ENCODE data around the gene FAM222B.

Gene FAM222B

DNA sequence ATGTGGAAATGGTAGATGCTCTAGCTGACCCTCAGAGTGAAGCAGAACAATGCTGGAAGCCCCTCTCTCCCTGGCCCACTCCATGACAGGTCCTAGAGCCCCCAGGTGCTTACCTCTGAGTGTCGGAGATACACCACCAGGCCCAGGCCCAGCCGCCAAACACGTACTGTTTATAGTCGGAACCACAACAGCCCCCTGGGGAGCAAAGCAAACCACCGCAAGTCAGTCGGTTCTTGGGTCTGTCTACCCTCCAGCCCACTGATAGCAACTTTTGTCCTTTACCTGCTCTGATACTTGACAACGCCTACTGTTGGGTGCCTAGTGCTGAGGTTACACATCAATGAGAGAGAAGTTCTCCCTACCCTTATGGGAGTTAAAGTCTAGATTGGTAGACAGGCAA, 46.2 kb upstream of the FAM222B start (continued):
- TF ChIP-seq MYNN (tag by site-specific recombination; IDR thresholded peaks at IDR 0.05; ENCODE audit: borderline replicate concordance) (no peak), IKZF3 (tag by site-specific recombination; IDR thresholded peaks at IDR 0.05) (no peak), ZNF585B (tag by site-specific recombination; IDR thresholded peaks at IDR 0.05) (no peak), ZNF48 (tag by site-specific recombination; IDR thresholded peaks at IDR 0.05) (no peak), ZNF132 (tag by site-specific recombination; IDR thresholded peaks at IDR 0.05; ENCODE audit: borderline replicate concordance) (no peak), ZNF114 (tag by site-specific recombination; IDR thresholded peaks at IDR 0.05) (no peak)
- TF ChIP-seq, protein P1, sequence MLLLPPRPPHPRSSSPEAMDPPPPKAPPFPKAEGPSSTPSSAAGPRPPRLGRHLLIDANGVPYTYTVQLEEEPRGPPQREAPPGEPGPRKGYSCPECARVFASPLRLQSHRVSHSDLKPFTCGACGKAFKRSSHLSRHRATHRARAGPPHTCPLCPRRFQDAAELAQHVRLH (tag by site-specific recombination; IDR thresholded peaks at IDR 0.05), result no peak
- TF ChIP-seq, protein P2, sequence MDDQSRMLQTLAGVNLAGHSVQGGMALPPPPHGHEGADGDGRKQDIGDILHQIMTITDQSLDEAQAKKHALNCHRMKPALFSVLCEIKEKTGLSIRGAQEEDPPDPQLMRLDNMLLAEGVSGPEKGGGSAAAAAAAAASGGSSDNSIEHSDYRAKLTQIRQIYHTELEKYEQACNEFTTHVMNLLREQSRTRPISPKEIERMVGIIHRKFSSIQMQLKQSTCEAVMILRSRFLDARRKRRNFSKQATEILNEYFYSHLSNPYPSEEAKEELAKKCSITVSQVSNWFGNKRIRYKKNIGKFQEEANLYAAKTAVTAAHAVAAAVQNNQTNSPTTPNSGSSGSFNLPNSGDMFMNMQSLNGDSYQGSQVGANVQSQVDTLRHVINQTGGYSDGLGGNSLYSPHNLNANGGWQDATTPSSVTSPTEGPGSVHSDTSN (CRISPR knock-in tag; IDR thresholded peaks at IDR 0.05), result no peak

GRCh38 chr17:28887871-28888471, 45.4 kb upstream of the FAM222B start:
- TF ChIP-seq ZNF707 (tag by site-specific recombination; IDR thresholded peaks at IDR 0.05) (no peak), ZNF785 (tag by site-specific recombination; IDR thresholded peaks at IDR 0.05) (no peak), KLF10 (tag by site-specific recombination; IDR thresholded peaks at IDR 0.05) (no peak), ZNF324 (tag by site-specific recombination; IDR thresholded peaks at IDR 0.05) (no peak), ZNF670 (tag by site-specific recombination; IDR thresholded peaks at IDR 0.05; ENCODE audit: low read depth) (no peak), GLI4 (tag by site-specific recombination; IDR thresholded peaks at IDR 0.05) (no peak)
- TF ChIP-seq, protein P3, sequence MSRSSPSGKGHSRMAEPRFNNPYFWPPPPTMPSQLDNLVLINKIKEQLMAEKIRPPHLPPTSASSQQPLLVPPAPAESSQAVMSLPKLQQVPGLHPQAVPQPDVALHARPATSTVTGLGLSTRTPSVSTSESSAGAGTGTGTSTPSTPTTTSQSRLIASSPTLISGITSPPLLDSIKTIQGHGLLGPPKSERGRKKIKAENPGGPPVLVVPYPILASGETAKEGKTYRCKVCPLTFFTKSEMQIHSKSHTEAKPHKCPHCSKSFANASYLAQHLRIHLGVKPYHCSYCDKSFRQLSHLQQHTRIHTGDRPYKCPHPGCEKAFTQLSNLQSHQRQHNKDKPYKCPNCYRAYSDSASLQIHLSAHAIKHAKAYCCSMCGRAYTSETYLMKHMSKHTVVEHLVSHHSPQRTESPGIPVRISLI (tag by site-specific recombination; IDR thresholded peaks at IDR 0.05), result no peak
- Histone ChIP-seq H3K27ac (ENCODE audit: extremely low read depth, low read depth, low read length) (no peak overlapping the region), H3K4me3 (ENCODE audit: low read depth, low read length) (no peak overlapping the region), H3K9me3 (ENCODE audit: control insufficient read depth, insufficient read depth, low read depth, low read length) (no peaks in the 10 kb centered on the region), H3K36me3 (ENCODE audit: control insufficient read depth in 2 of 2, insufficient read depth in 1 of 2, low read length in 2 of 2) (peaks cover 0 to 53% of the 10 kb centered on the region in 2 experiments; a peak in 2 of 3 replicates), H3K4me1 (ENCODE audit: control insufficient read depth, insufficient read depth, low read length) (no peaks in the 10 kb centered on the region)
- CTCF ChIA-PET, result interaction anchor here (1.3 kb wide), 1 partner anchor 124 kb away, joined by 7 read pairs; no protein-coding TSS in a partner anchor
- POLR2A ChIA-PET, result interaction anchor here (0.6 kb wide), 1 partner anchor 430 kb away, joined by 3 read pairs; no protein-coding TSS in a partner anchor

GRCh38 chr17:28885951-28886350, 43.4 kb upstream of the FAM222B start:
- peaks cover 4 to 69% of the 10 kb centered on the region in 2 experiments; a peak in 2 of 3 replicates for H3K36me3 ChIP-seq (ENCODE audit: control insufficient read depth in 2 of 2, insufficient read depth in 1 of 2, low read length in 2 of 2)
- no peaks in the 10 kb centered on the region for H3K4me1 ChIP-seq (ENCODE audit: control insufficient read depth, insufficient read depth, low read length)
- H3K4me3 ChIP-seq (ENCODE audit: low read depth, low read length), result no peak overlapping the region
- no peaks in the 10 kb centered on the region for H3K9me3 ChIP-seq (ENCODE audit: control insufficient read depth, insufficient read depth, low read depth, low read length)
- ChIA-PET POLR2A (interaction anchor here (1.0 kb wide), 2 partner anchors 10 to 12 kb away, joined by 3 read pairs; partner anchors contain the start of gene FLOT2), CTCF (interaction anchor here (0.8 to 0.9 kb wide), 2 partner anchors 25 to 68 kb away, joined by 3 read pairs; no protein-coding TSS in a partner anchor)
- TF ChIP-seq, protein P1 (tag by site-specific recombination; IDR thresholded peaks at IDR 0.05), result no peak
- TF ChIP-seq ELK4 (IDR thresholded peaks at IDR 0.05; ENCODE audit: borderline replicate concordance, low read depth, low read length) (no peak), KLF16 (tag by site-specific recombination; IDR thresholded peaks at IDR 0.05) (no peak), ZNF610 (tag by site-specific recombination; IDR thresholded peaks at IDR 0.05; ENCODE audit: borderline replicate concordance) (no peak), PATZ1 (tag by site-specific recombination; IDR thresholded peaks at IDR 0.05) (no peak), ZNF335 (tag by site-specific recombination; conservative IDR thresholded peaks at IDR 0.05) (no peak), OSR2 (tag by site-specific recombination; IDR thresholded peaks at IDR 0.05) (no peak), ZNF670 (tag by site-specific recombination; IDR thresholded peaks at IDR 0.05; ENCODE audit: low read depth) (no peak), ZNF37A (tag by site-specific recombination; IDR thresholded peaks at IDR 0.05) (no peak), ZNF292 (tag by site-specific recombination; IDR thresholded peaks at IDR 0.05; ENCODE audit: borderline replicate concordance, low read depth) (no peak)
- no peak overlapping the region for H3K27ac ChIP-seq (ENCODE audit: extremely low read depth, low read depth, low read length)

All from HEK293 (cell line).